IPS-NIHi7 (cell line): ENCODE data around the gene GAB2.
"Not testable (repeated sequence)": the region's sequence is repeated elsewhere in the genome, so short reads cannot be mapped to it uniquely, and the experiment has no call there.

Source experiments
- DNase-seq: peaks from one replicate; pipeline ENCODE4 v3.0.0; 2012; ENCODE audit warnings: mixed read lengths; ENCODE audit errors: extremely low spot score

GAB2 gene

GRCh38 chr11:78188286-78189173 is 229.1 kb downstream of the GAB2 start, which contains the start of the genes KCTD21 and USP35:
TSS of gene KCTD21 (minus strand) at chr11:78188626. CDS start at chr11:78174554, 14,072 bp downstream.
TSS of gene USP35 (plus strand) at chr11:78188919. CDS start at chr11:78196246, 7,327 bp downstream.
- DNase-seq, result peak; percentile 99

DNA sequence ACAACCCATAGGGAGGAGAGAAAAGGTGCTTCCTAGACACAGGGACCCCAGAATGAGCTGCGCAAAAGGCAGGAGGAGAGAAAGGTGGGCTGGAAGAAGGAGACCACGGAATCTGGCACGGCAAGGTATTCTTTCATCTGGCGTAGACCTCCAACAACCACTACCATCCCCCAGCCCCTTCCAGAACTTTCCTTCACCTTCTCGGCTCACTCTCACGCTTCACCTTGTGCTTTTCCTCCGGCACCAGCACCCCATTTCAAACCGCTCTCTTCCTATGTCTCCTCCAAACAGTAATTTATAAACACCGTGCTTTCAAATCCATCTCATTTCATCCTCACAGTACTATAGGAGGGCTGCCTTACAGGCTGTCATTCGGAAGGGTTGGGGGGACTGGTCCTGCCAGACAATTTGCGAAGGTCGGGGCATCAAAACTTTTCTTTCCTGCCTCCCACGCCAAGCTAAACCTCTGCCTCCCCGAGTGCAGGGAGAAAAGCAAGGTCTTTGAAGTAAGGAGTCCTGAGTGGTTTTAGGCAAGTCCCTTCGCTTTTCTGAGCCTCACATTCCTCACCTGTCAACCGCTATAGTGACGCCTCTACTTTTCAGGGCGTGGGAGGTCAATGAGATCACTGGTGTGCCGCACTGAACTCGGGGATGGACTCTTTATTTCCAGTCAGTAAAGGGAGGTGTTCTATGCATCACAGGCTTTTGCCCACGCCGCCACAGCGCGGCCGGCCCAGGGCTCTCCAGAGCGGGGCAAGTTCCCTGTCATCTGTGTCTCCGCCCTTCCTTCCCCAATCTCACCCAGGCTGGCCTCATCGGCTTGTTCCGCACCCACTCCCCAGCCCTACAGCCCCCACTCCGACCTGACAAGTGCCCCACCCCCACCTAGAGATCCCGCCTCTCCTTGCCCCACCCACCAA is 230.0 kb downstream of the GAB2 start:
- no peak for DNase-seq

DNA sequence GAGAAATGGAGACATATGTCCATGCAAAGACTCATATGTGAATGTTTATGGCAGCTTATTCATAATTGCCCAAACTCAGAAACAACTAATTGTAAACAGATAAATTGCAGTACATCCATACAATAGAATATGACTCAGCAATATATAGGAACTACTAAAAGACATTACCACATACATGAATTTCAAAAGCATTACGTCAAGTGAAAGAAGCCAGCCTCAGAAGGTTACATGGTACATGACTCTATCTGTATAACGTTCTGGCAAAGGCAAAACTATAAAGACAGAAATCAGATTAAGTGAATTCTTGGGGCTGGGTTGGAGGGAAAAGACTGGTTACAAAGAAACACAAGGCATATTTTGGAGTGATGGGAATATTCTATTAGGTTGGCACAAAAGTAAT is 236.4 kb downstream of the GAB2 start:
- DNase-seq, result no peak

GRCh38 chr11:78180751-78181150 is 236.9 kb downstream of the GAB2 start:
- DNase-seq, result no peak

DNA sequence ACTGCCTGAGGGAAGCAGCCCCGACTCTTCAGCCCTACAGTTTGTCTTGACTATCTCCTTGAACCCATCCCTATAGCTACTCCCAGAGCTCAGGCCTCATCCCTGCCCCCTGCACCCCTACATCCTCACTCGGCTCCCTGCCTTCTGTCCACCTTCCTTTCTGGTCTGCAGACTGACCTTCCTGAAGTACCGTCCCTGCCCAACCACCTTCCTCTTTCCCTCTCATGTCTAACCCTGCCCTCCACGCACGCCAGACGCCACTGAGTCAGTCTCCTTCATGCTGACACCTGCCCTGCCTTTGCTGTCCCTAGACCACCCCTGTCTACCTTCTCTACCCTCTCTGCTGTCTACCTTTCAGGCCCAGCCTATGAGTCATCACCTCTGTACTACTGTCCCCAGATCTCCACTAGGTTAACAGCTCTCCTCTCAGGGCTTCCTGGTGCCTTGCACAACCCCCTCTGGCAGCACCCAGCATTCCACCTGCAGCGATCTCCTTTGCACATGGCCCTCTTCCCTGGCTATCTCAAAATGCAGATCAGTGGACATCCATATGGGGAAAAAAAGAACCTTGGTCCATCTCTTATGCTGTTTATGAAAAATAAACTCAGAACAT is 238.1 kb downstream of the GAB2 start:
- DNase-seq, result no peak

DNA sequence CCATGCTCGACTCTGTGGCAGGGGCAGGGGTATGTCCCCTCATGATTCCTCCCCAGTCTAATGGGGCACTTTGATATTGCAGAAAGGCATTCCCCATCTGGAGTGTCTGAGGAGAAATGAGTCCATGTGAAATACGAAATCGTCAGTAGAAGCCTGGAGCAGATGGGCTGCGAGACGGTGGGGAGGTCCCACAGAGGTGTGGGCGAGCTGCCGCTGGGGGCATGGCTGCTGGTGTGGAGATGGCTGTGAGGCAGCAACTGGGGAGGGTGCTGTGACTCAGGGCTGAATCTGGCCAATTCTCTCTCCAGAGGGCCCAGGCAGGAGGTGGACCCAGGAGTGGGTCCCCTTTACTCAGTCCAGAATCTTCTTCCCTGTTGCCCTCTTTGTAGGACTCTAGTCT is 240.4 kb downstream of the GAB2 start:
- no peak for DNase-seq

- no peak for DNase-seq
These were observed 240.9 kb downstream of the GAB2 start for GRCh38 chr11:78176605-78177141.

GRCh38 chr11:78175862-78176261 is 241.8 kb downstream of the GAB2 start:
- not testable (repeated sequence) for DNase-seq

- DNase-seq, result no peak
These were observed 245.7 kb downstream of the GAB2 start for GRCh38 chr11:78171951-78172350.

DNA sequence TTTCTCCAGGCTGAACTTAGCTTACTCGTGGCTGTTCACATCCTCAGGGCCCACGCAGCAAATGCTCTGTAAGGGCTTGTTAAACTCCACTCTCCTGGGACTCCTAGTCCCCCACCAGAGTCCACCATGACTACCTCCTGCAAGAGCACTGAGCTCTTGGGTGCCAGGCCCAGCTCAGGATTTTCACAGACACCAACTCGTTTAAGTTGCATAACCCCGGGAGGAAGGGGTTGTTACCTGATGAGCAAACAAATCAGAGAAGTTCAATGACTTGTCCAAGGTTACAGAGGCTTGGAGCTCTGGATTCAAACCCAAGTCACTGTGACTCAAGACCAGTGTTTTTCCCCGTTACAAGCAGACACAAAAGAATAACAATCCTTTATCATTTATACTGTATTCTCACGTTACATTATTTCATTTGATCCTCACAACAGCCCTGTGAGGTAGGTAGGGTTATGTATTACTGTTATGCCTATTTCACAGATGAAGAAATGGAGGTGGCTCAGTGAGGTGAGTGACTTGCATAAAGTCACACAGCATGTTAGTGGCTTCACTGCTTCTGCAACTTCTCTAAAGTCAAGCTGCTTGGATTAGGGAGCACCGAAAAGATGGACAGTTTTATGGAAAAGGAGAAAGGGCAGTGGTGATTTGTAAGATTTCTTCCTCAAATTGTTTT is 246.6 kb downstream of the GAB2 start:
- no peak for DNase-seq

DNA sequence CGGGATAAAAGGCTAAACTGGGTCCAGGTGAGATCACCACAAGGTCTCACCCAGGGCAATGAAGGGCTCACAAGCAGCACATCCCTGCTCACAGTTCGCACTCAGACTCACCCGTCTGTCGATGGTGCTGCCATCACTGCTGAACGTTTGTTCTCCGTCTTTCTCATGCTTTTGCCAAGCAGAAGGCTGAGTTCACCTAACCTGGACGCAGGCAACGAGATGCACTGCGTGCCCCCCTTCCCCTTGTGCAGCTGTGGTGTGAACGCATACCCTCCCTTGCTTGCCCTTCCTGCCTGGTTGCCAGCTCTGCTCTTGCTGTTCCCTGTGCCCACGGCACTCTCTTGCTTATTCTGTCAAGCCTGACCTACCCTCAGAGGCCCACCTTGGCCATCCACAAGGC is 247.2 kb downstream of the GAB2 start:
- DNase-seq, result no peak

GRCh38 chr11:78168539-78169477 is 248.8 kb downstream of the GAB2 start:
- peak; percentile 32 for DNase-seq

- DNase-seq, result no peak
These were observed 250.7 kb downstream of the GAB2 start for GRCh38 chr11:78166855-78167469.
